HCT116 (cell line): ENCODE results near the gene GDF10.

Experiments
- CEBPB ChIP-seq: IDR thresholded peaks from 2 replicates; pipeline ENCODE4 v1.6.1; 2012; ENCODE audit warnings: low read depth
- CTCF ChIP-seq, 3 experiments: fragments of 200-600 bp in 1 of 3; sonication (generic) in 1 of 3; IDR thresholded peaks in 2 of 3; conservative IDR thresholded peaks in 1 of 3; 2 replicates each; pipeline ENCODE4 v1.5.1; 2012 to 2017; ENCODE audit warnings: low read depth in 2 of 3, low read length in 2 of 3, antibody characterized with exemption in 1 of 3, borderline replicate concordance in 1 of 3, control low read depth in 1 of 3, mild to moderate bottlenecking in 1 of 3, mixed read lengths in 1 of 3, mixed run types in 1 of 3, moderate library complexity in 1 of 3; ENCODE audit not compliant: insufficient read depth in 1 of 3
- EGR1 ChIP-seq: IDR thresholded peaks from 2 replicates; pipeline ENCODE4 v1.6.1; 2012; ENCODE audit warnings: low read depth
- EZH2 ChIP-seq: fragments of 200-600 bp; sonication (generic); IDR thresholded peaks from 2 replicates; pipeline ENCODE4 v1.6.1; 2017; ENCODE audit warnings: antibody characterized with exemption, mixed run types
- EZH2phosphoT487 ChIP-seq: fragments of 200-600 bp; IDR thresholded peaks from 2 replicates; pipeline ENCODE4 v1.6.1; 2018; ENCODE audit warnings: antibody characterized with exemption, borderline replicate concordance
- JUND ChIP-seq: IDR thresholded peaks from 2 replicates; pipeline ENCODE4 v1.6.1; 2012
- MAX ChIP-seq: IDR thresholded peaks from 2 replicates; pipeline ENCODE4 v1.6.1; 2012
- POLR2A ChIP-seq: IDR thresholded peaks from 2 replicates; pipeline ENCODE4 v1.7.0; 2011; ENCODE audit warnings: borderline replicate concordance; ENCODE audit not compliant: insufficient read depth, insufficient read length; ENCODE audit errors: extremely low read depth
- POLR2AphosphoS5 ChIP-seq: IDR thresholded peaks from 2 replicates; pipeline ENCODE4 v1.6.1; 2011; ENCODE audit warnings: mild to moderate bottlenecking, low read depth, low read length, moderate library complexity
- REST ChIP-seq: IDR thresholded peaks from 2 replicates; pipeline ENCODE4 v1.6.1; 2012; ENCODE audit warnings: low read depth
- TCF7L2 ChIP-seq: IDR thresholded peaks from 2 replicates; pipeline ENCODE4 v1.7.0; 2011; ENCODE audit warnings: borderline replicate concordance, inconsistent platforms; ENCODE audit not compliant: insufficient read depth, insufficient read length; ENCODE audit errors: extremely low read depth
- YY1 ChIP-seq: IDR thresholded peaks from 2 replicates; pipeline ENCODE4 v1.6.1; 2011; ENCODE audit warnings: low read length, low read depth, moderate library complexity, mild to moderate bottlenecking; ENCODE audit not compliant: insufficient replicate concordance; ENCODE audit errors: extremely low read depth

- TF ChIP-seq REST (no peak), POLR2A (no peak), CTCF (IDR thresholded peaks at IDR 0.05 in 2 of 3, conservative IDR thresholded peaks at IDR 0.05 in 1 of 3; ENCODE audit: borderline replicate concordance in 1 of 3, insufficient read depth in 1 of 3, low read depth in 2 of 3, low read length in 2 of 3) (no peak), MAX (no peak), POLR2AphosphoS5 (no peak), YY1 (no peak), EZH2phosphoT487 (no peak), EZH2 (no peak), EGR1 (no peak), JUND (no peak), TCF7L2 (no peak), CEBPB (no peak)
These were observed 10.1 kb downstream of the GDF10 start for GRCh38 chr10:47310090-47310505.
